Osteocyte (in vitro differentiated cells): ENCODE measurements around the gene PCLO. TPM values are rescaled to one million over a fixed set of nuclear protein-coding genes. Genes with fewer than 3 reads are reported as not detected.

Source experiments
- DNase-seq: peaks from one replicate; pipeline ENCODE4 v3.0.0; 2021; ENCODE audit warnings: mixed read lengths; ENCODE audit not compliant: unreplicated experiment; ENCODE audit errors: extremely low spot score
- H3K27ac Mint-ChIP-seq: one replicate; pipeline ENCODE4 v1.8.0; 2021; ENCODE audit warnings: mild to moderate bottlenecking, mixed read lengths; ENCODE audit not compliant: unreplicated experiment
- H3K27me3 Mint-ChIP-seq: one replicate; pipeline ENCODE4 v1.8.0; 2021; ENCODE audit warnings: mixed read lengths; ENCODE audit not compliant: unreplicated experiment
- H3K36me3 Mint-ChIP-seq: one replicate; pipeline ENCODE4 v1.8.0; 2021; ENCODE audit warnings: mixed read lengths; ENCODE audit not compliant: unreplicated experiment
- H3K4me1 Mint-ChIP-seq: one replicate; pipeline ENCODE4 v1.8.0; 2021; ENCODE audit warnings: mixed read lengths; ENCODE audit not compliant: unreplicated experiment
- H3K4me3 Mint-ChIP-seq: one replicate; pipeline ENCODE4 v1.8.0; 2021; ENCODE audit warnings: mild to moderate bottlenecking, moderate library complexity, mixed read lengths; ENCODE audit not compliant: unreplicated experiment
- H3K9me3 Mint-ChIP-seq: one replicate; pipeline ENCODE4 v1.8.0; 2021; ENCODE audit warnings: mixed read lengths; ENCODE audit not compliant: unreplicated experiment
- CTCF ChIP-seq: fragments of 200-600 bp; sonication (generic); IDR thresholded peaks from 2 replicates; pipeline ENCODE4 v1.5.0; 2021; ENCODE audit warnings: antibody characterized with exemption, mild to moderate bottlenecking, moderate library complexity
- total RNA-seq: library from RNA; stranded (reverse); gene quantifications from 2 replicates; pipeline ENCODE4 v1.2.1, GENCODE V29; 2021

PCLO gene
- total RNA-seq, 1 donor from 2014 or later, result 1.4 TPM

- H3K27ac Mint-ChIP-seq, result no peak overlapping the region
- peaks cover 25% of the 10 kb centered on the region for H3K4me1 Mint-ChIP-seq
- no peak overlapping the region for H3K4me3 Mint-ChIP-seq
- TF ChIP-seq CTCF, result peak; percentile 76
- peaks cover 2% of the 10 kb centered on the region for H3K9me3 Mint-ChIP-seq
- no peaks in the 10 kb centered on the region for H3K36me3 Mint-ChIP-seq
- no peaks in the 10 kb centered on the region for H3K27me3 Mint-ChIP-seq
- no peak for DNase-seq
Measured at GRCh38 chr7:82740246-82740848, 422.3 kb downstream of the PCLO start.

DNA sequence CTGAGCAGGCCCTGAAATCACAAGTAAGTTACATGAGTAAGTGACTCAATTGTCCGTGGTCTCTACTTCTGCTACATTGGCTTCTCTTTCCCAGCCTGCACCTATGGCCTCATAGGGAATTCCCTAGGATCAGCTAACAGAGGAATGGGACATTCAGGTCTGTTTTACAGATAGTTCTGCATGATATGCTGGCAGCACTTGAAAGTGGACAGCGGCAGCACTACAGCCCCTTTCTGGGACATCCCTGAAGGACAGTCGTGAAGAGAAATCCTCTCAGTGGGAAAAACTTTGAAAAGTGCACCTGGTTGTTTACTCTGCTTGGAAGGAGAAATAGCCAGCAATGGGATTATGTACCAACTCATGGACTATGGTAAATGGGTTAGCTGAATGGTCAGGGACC lies 426.1 kb downstream of the PCLO start:
- TF ChIP-seq CTCF, result no peak
- no peaks in the 10 kb centered on the region for H3K36me3 Mint-ChIP-seq
- H3K4me3 Mint-ChIP-seq, result no peak overlapping the region
- no peaks in the 10 kb centered on the region for H3K27me3 Mint-ChIP-seq
- H3K9me3 Mint-ChIP-seq, result no peaks in the 10 kb centered on the region
- DNase-seq, result no peak
- H3K4me1 Mint-ChIP-seq, result peaks cover 8% of the 10 kb centered on the region
- H3K27ac Mint-ChIP-seq, result no peak overlapping the region

DNA sequence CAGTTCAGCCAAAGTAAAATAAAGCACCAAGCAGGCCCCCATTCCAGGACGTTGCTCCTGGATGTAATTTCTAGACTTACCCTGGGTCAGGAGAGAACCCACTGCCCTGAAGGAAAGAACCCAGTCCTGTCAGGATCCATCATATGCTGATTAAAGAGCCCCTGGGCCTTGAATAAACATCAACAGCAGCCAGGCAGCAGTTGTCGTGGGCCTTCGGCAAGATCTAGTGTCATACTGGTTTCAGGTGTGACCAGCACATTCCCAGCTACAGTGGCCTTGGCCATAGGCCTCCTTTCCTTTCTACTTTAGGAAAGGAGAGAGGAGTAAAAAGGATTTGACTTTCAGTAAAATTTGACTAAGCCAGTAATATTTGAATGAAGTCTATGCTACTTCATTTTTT lies 430.0 kb downstream of the PCLO start:
- H3K4me3 Mint-ChIP-seq, result no peak overlapping the region
- DNase-seq, result no peak
- no peaks in the 10 kb centered on the region for H3K9me3 Mint-ChIP-seq
- no peaks in the 10 kb centered on the region for H3K36me3 Mint-ChIP-seq
- no peaks in the 10 kb centered on the region for H3K4me1 Mint-ChIP-seq
- TF ChIP-seq CTCF, result no peak
- no peaks in the 10 kb centered on the region for H3K27me3 Mint-ChIP-seq
- H3K27ac Mint-ChIP-seq, result no peak overlapping the region

GRCh38 chr7:82729172-82730030 lies 433.3 kb downstream of the PCLO start:
- Mint-ChIP-seq H3K4me3 (no peak overlapping the region), H3K27me3 (no peaks in the 10 kb centered on the region), H3K36me3 (no peaks in the 10 kb centered on the region), H3K9me3 (no peaks in the 10 kb centered on the region), H3K27ac (no peak overlapping the region), H3K4me1 (peaks cover 5% of the 10 kb centered on the region)
- peak; percentile 72 for TF ChIP-seq CTCF
- DNase-seq, result no peak

DNA sequence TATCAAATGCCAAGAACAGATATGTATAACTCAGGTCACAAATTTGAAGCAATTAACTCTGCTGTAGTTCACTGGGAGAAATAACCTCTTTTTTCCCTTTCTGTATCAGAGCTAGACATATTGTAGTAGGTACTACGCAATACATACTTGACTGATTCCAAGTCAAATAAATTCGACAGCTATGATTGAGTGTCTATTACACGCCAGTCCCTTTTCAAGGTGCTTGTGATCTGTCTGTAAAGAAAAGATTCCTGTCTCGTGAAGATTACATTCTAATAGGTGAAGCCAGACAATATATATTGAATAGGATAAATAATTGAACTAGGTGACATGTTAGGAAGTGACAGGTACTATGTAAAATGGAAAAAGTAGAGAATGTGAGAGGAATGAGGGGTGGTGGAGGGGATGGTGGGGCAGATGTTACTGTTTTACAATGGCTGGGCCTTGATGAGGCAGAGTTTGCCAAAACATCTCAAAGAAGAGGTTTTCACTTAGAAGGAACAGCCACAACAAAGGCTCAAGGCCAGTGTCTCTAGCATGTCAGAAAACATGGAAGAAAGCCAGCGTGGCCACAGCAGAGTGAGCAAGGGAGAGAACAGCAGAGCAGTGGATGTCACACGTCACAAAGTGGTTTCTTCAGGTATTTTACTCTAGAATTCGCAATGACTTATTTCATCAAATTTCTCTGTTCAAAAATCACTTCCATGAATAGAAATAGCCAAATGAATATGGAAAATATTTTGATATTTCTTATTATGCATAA lies 436.5 kb downstream of the PCLO start:
- no peak overlapping the region for H3K4me3 Mint-ChIP-seq
- H3K27me3 Mint-ChIP-seq, result no peaks in the 10 kb centered on the region
- no peak for DNase-seq
- peaks cover 5% of the 10 kb centered on the region for H3K4me1 Mint-ChIP-seq
- H3K36me3 Mint-ChIP-seq, result no peaks in the 10 kb centered on the region
- TF ChIP-seq CTCF, result no peak
- H3K27ac Mint-ChIP-seq, result no peak overlapping the region
- H3K9me3 Mint-ChIP-seq, result no peaks in the 10 kb centered on the region
